Heart right ventricle (tissue), 16 donors: ENCODE data around the gene LRAT. TPM values are rescaled to one million over a fixed set of nuclear protein-coding genes. Genes with fewer than 3 reads are reported as not detected.

Experiments used
- ATAC-seq, 8 donors: fragments of 200-7000 bp; cut with Tn5 transposase; one replicate each; pipeline ENCODE4 v1.9.1; 2020; ENCODE audit warnings: mild to moderate bottlenecking in 8 of 8, moderate library complexity in 8 of 8, moderate number of reproducible peaks in 1 of 8
- DNase-seq, 2 donors: peaks; one replicate each; pipeline ENCODE4 v3.0.0-alpha.2; 2020
- H3K27ac ChIP-seq, 10 donors: fragments of 200-600 bp; sonication (generic) in 2 of 10; one replicate each; pipeline versions ENCODE4 v1.5.0 to v1.8.0; 2020 to 2022; ENCODE audit warnings: mild to moderate bottlenecking in 3 of 10
- H3K27me3 ChIP-seq, 7 donors: fragments of 200-600 bp; one replicate each; pipeline ENCODE4 v1.8.0; 2021 to 2022; ENCODE audit warnings: mild to moderate bottlenecking in 2 of 7
- H3K36me3 ChIP-seq, 9 donors: fragments of 200-600 bp; sonication (generic) in 1 of 9; one replicate each; pipeline versions ENCODE4 v1.5.0 to v1.8.0; 2020 to 2022; ENCODE audit warnings: mild to moderate bottlenecking in 2 of 9
- H3K4me1 ChIP-seq, 9 donors: fragments of 200-600 bp; sonication (generic) in 1 of 9; one replicate each; pipeline versions ENCODE4 v1.5.0 to v1.8.0; 2020 to 2022; ENCODE audit warnings: mild to moderate bottlenecking in 4 of 9
- H3K4me3 ChIP-seq, 10 donors: fragments of 200-600 bp; sonication (generic) in 2 of 10; one replicate each; pipeline versions ENCODE4 v1.5.0 to v1.8.0; 2020 to 2022; ENCODE audit warnings: mild to moderate bottlenecking in 7 of 10, moderate library complexity in 2 of 10
- H3K9me3 ChIP-seq, 11 donors: fragments of 200-600 bp in 10 of 11; sonication (generic) in 2 of 11; one replicate each; pipeline versions ENCODE4 v1.5.0 to v1.8.0; 2013 to 2022; ENCODE audit warnings: mild to moderate bottlenecking in 2 of 11, control low read depth in 1 of 11, moderate library complexity in 1 of 11
- CTCF ChIP-seq, 9 donors: fragments of 200-600 bp; sonication (generic) in 2 of 9; IDR thresholded peaks; one replicate each; pipeline versions ENCODE4 v1.5.0 to v1.8.0; 2021 to 2022; ENCODE audit warnings: antibody characterized with exemption in 9 of 9, mild to moderate bottlenecking in 5 of 9, moderate library complexity in 1 of 9
- WGBS, 2 donors: extraction: QIAGEN DNeasy Blood & Tissue Kit; methylation state at CpG; one replicate each; pipeline ENCODE4 v1.1.7; 2013; ENCODE audit warnings: inconsistent platforms in 1 of 2; 5-methylcytosine and 5-hydroxymethylcytosine counted together
- intact Hi-C, 10 donors: fragments of 100-400 bp; cut with DNase I; formaldehyde crosslinking; loops; one replicate each; pipeline versions ENCODE4 v1.11.1 to v1.14.2; 2022
- polyA plus RNA-seq, 2 donors: library from polyadenylated mRNA; stranded (reverse); fragments of 200-250 nt; gene quantifications; one replicate each; pipeline ENCODE4 v1.2.3, GENCODE V29; 2013
- total RNA-seq, 10 donors: library from RNA; stranded (reverse); fragmentation: NEBNext Ultra II Directional in 3 of 10; extraction: Animal tissue kit (Norgen Biotek cat#: 25700) in 3 of 10; gene quantifications; one replicate each; pipeline versions ENCODE4 v1.2.1 to v1.2.4, GENCODE V29; 2021 to 2023
- donor health status: Arrhythmogenic right ventricular cardiomyopathy.
- donor health status: ischemic (EF 13 %, LVEDD 7.1; RV severe dilation, severe dysfunction).
- donor health status: healthy with polysubstance abuse.
- donor health status: DM: no; HTN: yes; CAD: no.
- donor health status: DM: no; HTN: no; CAD: no.
- donor health status: ischemic (EF 25% LVEDD 6.9; RV normal size, moderate dysfunction).
- donor health status: ischemic (EF 25% LVEDD 5.7; RV mildly dilated, moderate dysfunction).
- donor health status: healthy.
- donor health status: DM: yes; HTN: yes; CAD: no.
- donor health status: Ischemic cardiomyopathy.
- donor health status: ischemic (EF 35%, LVEDD 5.7; RV mildly dilated, moderate dysfunction).
- donor health status: nonischemic (EF 11% LVEDD 7.7; RV severe dilation, severe dysfunction).
- donor health status: DM: yes; HTN: yes; CAD: no.
- donor health status: PGD.
- donor health status: ischemic (EF 29% LVEDD 5.4; RV normal size, mild dysfunction).
- donor health status: nonischemic (EF 23%, LVEDD 6.1; RV moderate dilation, normal function).

Gene LRAT
- total and polyA plus RNA-seq, 12 donors, result 0.11 to 0.15 TPM; not detected in 10

- DNase-seq, result no peak
Measured at GRCh38 chr4:154781983-154782293, 38.1 kb downstream of the LRAT start.

More at GRCh38 chr4:154781983-154782293, 38.1 kb downstream of the LRAT start:
- H3K27me3 ChIP-seq, result peaks cover 0 to 31% (median 21%) of the 10 kb centered on the region in 7 donors
- no peaks in the 10 kb centered on the region for H3K9me3 ChIP-seq
- H3K27ac ChIP-seq, result no peak overlapping the region
- WGBS, 2 donors, result 71 to 74% methylated on average over 18 of the region's 18 CpGs
- no peaks in the 10 kb centered on the region for H3K4me1 ChIP-seq
- ATAC-seq, result no peak
- H3K4me3 ChIP-seq, result peak overlapping the region in 1 of 10 donors; percentile 20
- H3K36me3 ChIP-seq, result no peaks in the 10 kb centered on the region
- intact Hi-C loops, result loop anchor here in 2 of 10 donors (10.0 kb wide), 1 partner anchor 227 kb away; the partner anchor contains the start of gene PLRG1 (in 2 of the 2)
- no peak for TF ChIP-seq CTCF (IDR thresholded peaks at IDR 0.05)

Other genes starting within 250 kb of the LRAT start
- 10 to 100 TPM; 35.3 to 49.1 (median 41.7) TPM for gene PLRG1, start 193.6 kb upstream of the LRAT start, total RNA-seq
- 10 to 100 TPM; 33.4 to 35.6 TPM for gene PLRG1, start 193.6 kb upstream of the LRAT start, polyA plus RNA-seq
- 1 to 10 TPM in 1 of 10 donors, not detected in 9; 1.2 TPM for gene FGB, start 181.0 kb upstream of the LRAT start, total RNA-seq
- gene FGB, start 181.0 kb upstream of the LRAT start, polyA plus RNA-seq, result not detected
- gene FGA, start 153.3 kb upstream of the LRAT start, total RNA-seq, result under 1 TPM in 1 of 10 donors, not detected in 9; 0.37 TPM
- under 1 TPM in 1 of 2 donors, not detected in 1; 0.01 TPM for gene FGA, start 153.3 kb upstream of the LRAT start, polyA plus RNA-seq
- under 1 TPM in 1 of 10 donors, not detected in 9; 0.71 TPM for gene FGG, start 131.3 kb upstream of the LRAT start, total RNA-seq
- not detected for gene FGG, start 131.3 kb upstream of the LRAT start, polyA plus RNA-seq
- not detected for gene RBM46, start 37.3 kb downstream of the LRAT start, total RNA-seq
- not detected for gene RBM46, start 37.3 kb downstream of the LRAT start, polyA plus RNA-seq